HG02885 (cell line): ENCODE data around the gene TPO.

Source experiments
- ATAC-seq: cut with Tn5 transposase; IDR thresholded peaks from one replicate; pipeline ENCODE4 v1.9.1; 2021; ENCODE audit warnings: mild to moderate bottlenecking; ENCODE audit not compliant: unreplicated experiment, poor library complexity

Gene TPO

GRCh38 chr2:1440581-1440980 lies 27.3 kb downstream of the TPO start:
- no peak for ATAC-seq

GRCh38 chr2:1446301-1446700 lies 33.0 kb downstream of the TPO start:
- no peak for ATAC-seq

GRCh38 chr2:1448009-1448408 lies 34.7 kb downstream of the TPO start:
- ATAC-seq, result no peak

GRCh38 chr2:1450915-1451314 lies 37.7 kb downstream of the TPO start:
- ATAC-seq, result no peak

GRCh38 chr2:1451422-1451821 lies 38.2 kb downstream of the TPO start:
- ATAC-seq, result no peak

- ATAC-seq, result no peak
Observed at GRCh38 chr2:1453561-1453960, 40.3 kb downstream of the TPO start.

GRCh38 chr2:1454346-1454745 lies 41.1 kb downstream of the TPO start:
- no peak for ATAC-seq

- ATAC-seq, result no peak
Observed at GRCh38 chr2:1455466-1455865, 42.2 kb downstream of the TPO start.

- ATAC-seq, result no peak
Observed at GRCh38 chr2:1458432-1458831, 45.2 kb downstream of the TPO start.

GRCh38 chr2:1459727-1460126 lies 46.5 kb downstream of the TPO start:
- no peak for ATAC-seq

- no peak for ATAC-seq
Observed at GRCh38 chr2:1460851-1461418, 47.7 kb downstream of the TPO start.

- ATAC-seq, result no peak
Observed at GRCh38 chr2:1461507-1462390, 48.5 kb downstream of the TPO start.

- ATAC-seq, result no peak
Observed at GRCh38 chr2:1462994-1463393, 49.7 kb downstream of the TPO start.

GRCh38 chr2:1472350-1472749 lies 59.1 kb downstream of the TPO start:
- ATAC-seq, result no peak

- ATAC-seq, result no peak
Observed at GRCh38 chr2:1476617-1477195, 63.4 kb downstream of the TPO start.

- ATAC-seq, result no peak
Observed at GRCh38 chr2:1477196-1478040, 64.2 kb downstream of the TPO start.

- no peak for ATAC-seq
Observed at GRCh38 chr2:1478311-1479305, 65.3 kb downstream of the TPO start.

GRCh38 chr2:1479346-1479745 lies 66.1 kb downstream of the TPO start:
- ATAC-seq, result no peak

GRCh38 chr2:1480671-1481076 lies 67.4 kb downstream of the TPO start:
- ATAC-seq, result no peak
